A549 (cell line): ENCODE measurements around the gene ITPKB.

Source experiments
- CEBPB ChIP-seq, 2 experiments: fragments of >200 bp in 1 of 2; sonication (Bioruptor Twin) in 1 of 2; formaldehyde crosslinking in 1 of 2; IDR thresholded peaks; 2 replicates each; pipeline ENCODE4 v1.6.1; 2012 to 2016
- CTCF ChIP-seq: fragments of >200 bp; sonication (Bioruptor Twin); formaldehyde crosslinking; IDR thresholded peaks from 3 replicates; pipeline ENCODE4 v1.5.1; 2016
- POLR2A ChIP-seq: IDR thresholded peaks from 2 replicates; pipeline ENCODE4 v1.6.1; 2012; ENCODE audit warnings: mild to moderate bottlenecking, low read length
- RFX5 ChIP-seq: fragments of 450-650 bp; IDR thresholded peaks from 2 replicates; pipeline ENCODE4 v1.7.1; 2014; ENCODE audit warnings: antibody characterized with exemption, mild to moderate bottlenecking, moderate library complexity
- SMC3 ChIP-seq: fragments of >200 bp; sonication (Bioruptor Twin); formaldehyde crosslinking; IDR thresholded peaks from 3 replicates; pipeline ENCODE4 v1.6.1; 2018; ENCODE audit warnings: inconsistent platforms
- USF2 ChIP-seq: fragments of 450-650 bp; IDR thresholded peaks from 2 replicates; pipeline ENCODE4 v1.6.1; 2014; ENCODE audit warnings: antibody characterized with exemption
- ZNF302 ChIP-seq: fragments of 250-450 bp; sonication (Bioruptor Pico); IDR thresholded peaks from 2 replicates; pipeline ENCODE4 v1.9.0; 2021; ENCODE audit warnings: inconsistent platforms, mild to moderate bottlenecking, moderate library complexity
- ZSCAN20 ChIP-seq: fragments of 250-450 bp; sonication (Bioruptor Pico); IDR thresholded peaks from 2 replicates; pipeline ENCODE4 v1.8.0; 2022; ENCODE audit warnings: mild to moderate bottlenecking, moderate library complexity
- TF ChIP-seq, protein P1 (sequence below): fragments of 200-600 bp; sonication (generic); IDR thresholded peaks from 2 replicates; pipeline ENCODE4 v1.6.1; 2016; ENCODE audit warnings: antibody characterized with exemption, mild to moderate bottlenecking, moderate library complexity

- TF ChIP-seq RFX5 (no peak), CTCF (no peak), POLR2A (no peak), ZSCAN20 (CRISPR knock-in tag) (no peak), USF2 (no peak), SMC3 (no peak), CEBPB (IDR thresholded peaks at IDR 0.05) (no peak), ZNF302 (CRISPR knock-in tag) (no peak)
- TF ChIP-seq, protein P1, sequence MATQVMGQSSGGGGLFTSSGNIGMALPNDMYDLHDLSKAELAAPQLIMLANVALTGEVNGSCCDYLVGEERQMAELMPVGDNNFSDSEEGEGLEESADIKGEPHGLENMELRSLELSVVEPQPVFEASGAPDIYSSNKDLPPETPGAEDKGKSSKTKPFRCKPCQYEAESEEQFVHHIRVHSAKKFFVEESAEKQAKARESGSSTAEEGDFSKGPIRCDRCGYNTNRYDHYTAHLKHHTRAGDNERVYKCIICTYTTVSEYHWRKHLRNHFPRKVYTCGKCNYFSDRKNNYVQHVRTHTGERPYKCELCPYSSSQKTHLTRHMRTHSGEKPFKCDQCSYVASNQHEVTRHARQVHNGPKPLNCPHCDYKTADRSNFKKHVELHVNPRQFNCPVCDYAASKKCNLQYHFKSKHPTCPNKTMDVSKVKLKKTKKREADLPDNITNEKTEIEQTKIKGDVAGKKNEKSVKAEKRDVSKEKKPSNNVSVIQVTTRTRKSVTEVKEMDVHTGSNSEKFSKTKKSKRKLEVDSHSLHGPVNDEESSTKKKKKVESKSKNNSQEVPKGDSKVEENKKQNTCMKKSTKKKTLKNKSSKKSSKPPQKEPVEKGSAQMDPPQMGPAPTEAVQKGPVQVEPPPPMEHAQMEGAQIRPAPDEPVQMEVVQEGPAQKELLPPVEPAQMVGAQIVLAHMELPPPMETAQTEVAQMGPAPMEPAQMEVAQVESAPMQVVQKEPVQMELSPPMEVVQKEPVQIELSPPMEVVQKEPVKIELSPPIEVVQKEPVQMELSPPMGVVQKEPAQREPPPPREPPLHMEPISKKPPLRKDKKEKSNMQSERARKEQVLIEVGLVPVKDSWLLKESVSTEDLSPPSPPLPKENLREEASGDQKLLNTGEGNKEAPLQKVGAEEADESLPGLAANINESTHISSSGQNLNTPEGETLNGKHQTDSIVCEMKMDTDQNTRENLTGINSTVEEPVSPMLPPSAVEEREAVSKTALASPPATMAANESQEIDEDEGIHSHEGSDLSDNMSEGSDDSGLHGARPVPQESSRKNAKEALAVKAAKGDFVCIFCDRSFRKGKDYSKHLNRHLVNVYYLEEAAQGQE: no peak
Observed at GRCh38 chr1:226719596-226720387, 19.3 kb downstream of the ITPKB start.
